Measurements from ENCODE around the gene CPA3.

DNA sequence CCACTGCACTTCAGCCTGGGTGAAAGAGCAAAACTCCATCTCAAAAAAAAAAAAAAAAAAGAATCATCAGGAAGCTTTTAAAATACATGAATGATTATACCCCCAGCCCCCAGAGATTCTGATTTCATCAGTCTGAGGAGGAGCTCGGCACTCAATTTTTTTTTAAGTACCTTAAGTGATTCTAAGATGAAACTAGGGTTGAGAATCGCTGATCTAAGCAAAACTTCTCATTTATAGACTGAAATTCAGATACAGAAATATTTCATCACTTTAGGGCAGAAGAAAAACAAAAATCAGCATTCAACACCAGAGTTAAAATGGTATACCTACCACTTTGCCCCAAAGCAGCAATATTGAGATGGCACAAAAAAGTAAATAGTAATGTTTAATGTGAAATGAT is 24.7 kb downstream of the CPA3 start:
- TF ChIP-seq, protein P1, sequence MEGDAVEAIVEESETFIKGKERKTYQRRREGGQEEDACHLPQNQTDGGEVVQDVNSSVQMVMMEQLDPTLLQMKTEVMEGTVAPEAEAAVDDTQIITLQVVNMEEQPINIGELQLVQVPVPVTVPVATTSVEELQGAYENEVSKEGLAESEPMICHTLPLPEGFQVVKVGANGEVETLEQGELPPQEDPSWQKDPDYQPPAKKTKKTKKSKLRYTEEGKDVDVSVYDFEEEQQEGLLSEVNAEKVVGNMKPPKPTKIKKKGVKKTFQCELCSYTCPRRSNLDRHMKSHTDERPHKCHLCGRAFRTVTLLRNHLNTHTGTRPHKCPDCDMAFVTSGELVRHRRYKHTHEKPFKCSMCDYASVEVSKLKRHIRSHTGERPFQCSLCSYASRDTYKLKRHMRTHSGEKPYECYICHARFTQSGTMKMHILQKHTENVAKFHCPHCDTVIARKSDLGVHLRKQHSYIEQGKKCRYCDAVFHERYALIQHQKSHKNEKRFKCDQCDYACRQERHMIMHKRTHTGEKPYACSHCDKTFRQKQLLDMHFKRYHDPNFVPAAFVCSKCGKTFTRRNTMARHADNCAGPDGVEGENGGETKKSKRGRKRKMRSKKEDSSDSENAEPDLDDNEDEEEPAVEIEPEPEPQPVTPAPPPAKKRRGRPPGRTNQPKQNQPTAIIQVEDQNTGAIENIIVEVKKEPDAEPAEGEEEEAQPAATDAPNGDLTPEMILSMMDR (IDR thresholded peaks at IDR 0.05): no peak
- no peak for TF ChIP-seq EZH2 (IDR thresholded peaks at IDR 0.05; ENCODE audit: borderline replicate concordance, insufficient read depth, low read depth, low read length, poor library complexity, severe bottlenecking)
